Stimulated activated CD8-positive, alpha-beta memory T cell treated with anti-CD3 and anti-CD28 coated beads, Interleukin-7, amount 100 ng/mL, for 4 hours (primary cell): ENCODE results near the gene OR14I1.

Experiments used
- DNase-seq, 2 donors: peaks; one replicate each; pipeline ENCODE4 v3.0.0-alpha.2; 2020; ENCODE audit warnings: low read depth in 2 of 2

The OR14I1 gene

DNA sequence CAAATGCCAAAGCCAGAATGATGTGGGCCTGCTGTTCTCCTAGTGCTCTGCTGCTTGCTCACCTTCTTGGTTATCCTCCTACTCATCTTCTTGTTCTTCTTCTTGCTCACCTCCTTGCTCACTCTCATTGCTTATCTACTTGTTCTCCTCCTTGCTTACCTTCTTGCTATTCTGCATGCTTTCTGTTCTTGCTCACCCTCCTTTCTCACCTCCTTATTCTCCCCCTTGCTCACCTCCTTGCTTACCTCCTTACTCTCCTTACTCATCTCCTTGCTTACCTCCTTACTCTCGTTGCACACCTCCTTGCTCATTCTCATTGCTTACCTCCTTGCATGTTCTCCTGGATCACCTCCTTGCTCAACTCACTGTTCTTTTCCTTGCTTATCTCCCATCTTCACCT lies at the start of gene OR14I1:
Gene OR14I1, minus strand, starts transcription at position 53 of the 400 bp plus-strand sequence.
- DNase-seq: no peak

DNA sequence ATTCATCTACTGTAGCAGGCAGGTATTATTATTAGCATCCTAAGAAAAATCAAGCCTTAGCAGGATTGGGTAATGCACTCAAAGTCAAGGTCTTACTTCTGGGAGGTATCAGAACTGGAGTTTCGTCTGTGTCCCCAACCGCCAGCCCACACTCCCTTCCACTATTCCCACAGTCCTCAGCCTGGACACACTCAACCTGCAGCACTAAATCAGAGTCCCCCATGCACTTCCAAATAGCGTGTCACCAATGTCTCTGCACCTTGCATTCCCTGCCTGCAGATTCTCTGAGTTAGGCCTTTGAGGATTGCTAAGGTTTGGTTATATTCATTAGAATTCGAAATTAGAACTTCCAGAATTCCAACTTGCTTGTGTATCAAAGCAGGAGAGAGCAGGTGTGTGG lies 49.1 kb upstream of the OR14I1 start:
- no peak for DNase-seq

DNA sequence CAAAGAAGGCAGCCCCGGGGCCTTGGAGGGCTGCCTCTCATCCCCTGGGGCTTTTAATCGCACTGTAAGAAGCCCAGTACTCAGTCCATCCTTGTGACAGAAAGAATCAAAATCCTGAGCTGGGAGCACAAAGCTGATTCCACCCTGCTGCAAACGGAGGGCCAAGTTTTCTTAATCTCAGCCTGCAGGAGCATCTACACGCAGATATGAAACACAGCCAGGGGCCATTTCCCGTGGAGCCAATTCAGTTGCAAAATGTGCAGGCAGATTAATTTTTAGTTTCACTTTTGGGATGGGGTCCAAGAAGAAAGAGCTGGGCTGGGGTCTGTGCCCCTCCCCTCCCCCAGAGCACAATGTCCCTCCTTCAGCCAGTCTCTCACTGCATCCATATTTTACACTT lies 48.6 kb upstream of the OR14I1 start:
- no peak for DNase-seq

DNA sequence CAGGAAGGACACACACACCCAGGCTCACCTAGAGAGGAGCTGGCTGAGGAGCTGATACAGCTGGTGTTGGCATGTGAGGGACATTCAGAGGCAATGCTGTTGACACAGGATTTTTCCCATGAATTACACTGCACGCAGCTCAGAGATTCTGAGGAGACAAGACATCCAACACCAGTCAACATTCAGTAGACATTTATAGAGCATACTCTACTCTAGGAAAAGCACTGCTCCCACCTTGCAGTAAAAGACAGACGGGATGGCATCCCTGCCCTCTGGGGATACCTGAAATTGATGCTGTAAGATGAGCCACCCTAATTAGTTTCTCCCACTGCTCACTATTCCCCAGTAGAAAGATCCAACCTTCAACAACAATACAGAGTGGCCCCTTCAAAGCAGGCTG lies 47.9 kb upstream of the OR14I1 start:
- no peak for DNase-seq

DNA sequence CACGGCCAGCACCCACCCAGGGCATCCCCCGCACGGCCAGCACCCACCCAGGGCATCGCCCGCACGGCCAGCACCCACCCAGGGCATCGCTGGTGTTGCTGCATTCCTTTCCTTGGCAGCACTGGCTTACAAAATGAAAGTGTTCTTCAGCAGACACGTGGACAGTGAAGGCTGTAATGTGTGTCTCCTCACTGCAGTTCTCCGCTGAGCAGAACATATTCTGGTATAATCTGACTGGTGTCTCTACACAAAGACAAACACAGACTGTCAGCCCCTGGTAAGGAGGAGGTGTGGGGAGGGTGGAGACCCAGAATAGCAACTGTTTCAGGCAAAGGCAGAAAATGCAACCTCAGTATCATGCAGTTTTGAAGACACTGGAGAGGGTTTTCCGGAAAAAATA lies 45.6 kb upstream of the OR14I1 start:
- DNase-seq: no peak

DNA sequence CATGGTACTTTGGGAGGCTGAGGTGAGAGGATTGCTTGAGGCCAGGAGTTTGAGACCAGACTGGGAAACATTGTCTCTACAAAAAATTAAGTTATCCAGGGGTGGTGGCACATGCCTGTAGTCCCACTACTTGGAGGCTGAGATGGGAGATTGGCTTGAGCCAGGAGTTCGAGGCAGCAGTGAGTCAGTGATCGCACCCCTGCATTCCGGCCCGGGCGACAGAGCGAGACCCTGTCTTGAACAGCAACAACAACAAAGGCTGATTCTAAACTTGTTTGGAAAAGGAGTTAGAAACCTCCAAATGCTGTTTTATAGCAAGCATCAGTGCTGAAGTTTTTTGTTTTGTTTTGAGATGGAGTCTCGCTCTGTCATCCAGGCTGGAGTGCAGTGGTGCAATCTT lies 38.3 kb upstream of the OR14I1 start:
- no peak for DNase-seq

DNA sequence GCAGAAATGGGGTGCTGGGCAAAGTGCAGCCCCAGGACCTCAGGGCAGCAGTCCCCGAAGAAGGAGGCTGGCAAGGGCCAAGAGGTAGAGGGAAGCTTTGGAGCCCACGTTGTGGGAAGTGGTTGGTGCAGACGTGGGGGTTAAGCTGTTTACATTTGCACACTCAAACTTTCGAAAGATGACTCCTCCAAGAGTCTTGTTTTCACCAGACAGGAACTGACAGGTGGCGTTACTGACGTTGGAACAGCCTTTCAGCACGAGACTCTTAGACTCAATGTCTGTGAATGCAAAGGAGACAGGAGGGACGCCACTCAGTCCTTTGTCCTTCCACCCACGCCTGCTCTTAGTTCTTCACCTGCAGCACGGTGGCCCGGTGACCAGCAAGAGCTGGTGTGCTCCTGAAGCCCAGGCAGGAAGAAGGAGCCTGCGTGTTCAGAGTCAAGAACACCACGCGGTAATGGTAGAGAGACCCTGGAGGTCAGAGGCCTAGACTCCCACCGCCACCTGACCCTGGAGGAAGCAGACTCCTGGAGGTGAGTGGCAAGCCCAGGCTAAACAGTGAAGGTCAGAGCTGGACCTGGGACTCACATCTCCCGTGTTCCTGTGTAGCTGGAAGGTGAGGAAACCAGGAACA lies 37.1 kb upstream of the OR14I1 start:
- no peak for DNase-seq

DNA sequence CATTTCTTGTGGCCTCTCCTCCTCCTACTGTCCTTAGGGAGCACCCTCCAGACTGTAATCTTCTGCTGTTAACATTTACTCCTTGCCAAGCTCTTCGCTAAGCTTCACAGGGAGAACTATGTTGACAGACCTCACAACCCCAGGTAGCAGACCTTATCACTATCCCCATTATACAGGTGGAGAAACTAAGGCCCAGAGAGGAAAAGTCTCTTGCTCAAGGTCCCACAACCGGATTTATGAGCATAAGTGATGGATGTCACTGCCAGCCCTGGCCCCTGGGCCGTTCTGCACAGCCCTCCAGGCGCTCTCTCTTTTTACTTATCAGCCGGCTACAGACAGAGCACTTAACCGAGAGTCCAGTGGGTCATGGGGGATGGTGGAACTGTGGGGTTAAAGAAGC lies 34.9 kb upstream of the OR14I1 start:
- DNase-seq: no peak

DNA sequence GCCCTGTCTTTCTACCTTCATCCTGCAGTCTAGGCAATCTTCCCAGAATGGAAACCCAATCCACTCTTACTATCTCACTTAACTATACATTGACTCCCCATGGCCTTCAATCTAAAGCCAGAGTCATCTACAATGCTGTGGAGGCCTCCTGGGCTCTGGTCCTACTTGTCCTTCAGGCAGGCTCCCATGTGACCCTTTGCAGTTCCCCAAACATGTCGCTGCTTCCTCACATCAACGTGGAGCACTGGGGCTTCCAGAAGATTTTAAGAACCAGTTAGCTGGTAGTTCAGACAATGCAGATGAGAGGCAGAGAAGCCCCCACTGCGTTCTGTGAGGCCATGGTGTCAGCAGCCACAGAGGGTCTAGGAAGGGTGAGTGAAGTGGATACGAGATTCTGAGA lies 34.4 kb upstream of the OR14I1 start:
- no peak for DNase-seq

DNA sequence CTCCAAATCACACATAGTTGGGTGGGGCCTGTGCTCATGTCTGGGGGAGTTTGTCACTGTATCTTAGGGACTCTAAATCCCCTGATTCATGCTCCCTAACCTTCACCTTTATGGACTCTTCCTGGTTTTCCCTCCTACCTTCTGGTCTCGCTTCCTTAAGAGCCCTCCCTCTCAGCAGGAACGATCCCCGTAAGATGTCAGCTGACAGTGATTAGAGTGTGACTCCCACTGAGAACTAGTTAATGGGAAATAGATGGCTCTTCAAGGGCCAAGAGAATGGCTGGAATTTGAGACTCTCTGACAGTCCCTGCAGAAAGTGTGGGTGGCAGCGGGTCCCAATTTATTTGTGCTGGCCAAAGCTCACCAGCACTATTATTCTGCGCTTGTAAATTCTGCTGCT lies 31.0 kb upstream of the OR14I1 start:
- no peak for DNase-seq

DNA sequence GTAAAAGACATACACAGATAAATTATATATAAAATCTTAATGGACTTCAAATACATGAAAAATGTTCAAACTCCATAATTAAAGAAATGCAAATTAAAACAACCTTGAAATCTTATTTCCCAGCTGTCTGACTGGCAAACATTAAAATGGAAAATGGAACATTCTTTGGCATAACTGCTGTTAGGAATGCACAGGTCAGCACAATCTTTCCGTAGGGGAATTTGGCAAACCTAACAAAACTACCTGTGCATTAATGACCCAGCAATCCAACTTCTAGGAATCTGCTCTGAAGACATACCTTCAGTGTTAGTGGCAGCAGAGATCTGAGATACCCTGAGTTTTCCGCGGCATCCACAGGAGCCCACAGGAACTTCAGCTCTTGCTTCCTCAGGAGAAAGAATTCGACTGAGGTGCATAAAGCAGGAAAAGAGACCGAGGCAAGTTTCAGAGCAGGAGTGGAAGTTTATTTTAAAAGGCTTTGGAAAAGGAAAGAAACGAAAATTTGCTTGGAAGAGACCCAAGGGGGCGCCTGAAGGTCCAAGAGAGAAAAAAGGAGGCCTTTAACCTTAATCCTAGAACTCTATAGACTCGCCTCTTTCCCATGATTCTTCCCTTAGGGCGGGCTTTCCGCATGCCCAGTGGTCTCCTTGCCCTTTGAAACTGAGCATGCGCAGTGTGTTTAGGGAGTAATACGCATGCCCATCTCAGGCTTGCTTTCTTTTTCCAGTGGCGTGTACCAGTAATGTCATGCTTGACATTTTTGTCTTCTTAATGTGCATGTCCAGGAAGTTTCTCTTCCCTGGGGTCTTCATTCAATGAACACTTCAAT lies 28.2 kb upstream of the OR14I1 start:
- DNase-seq: no peak

DNA sequence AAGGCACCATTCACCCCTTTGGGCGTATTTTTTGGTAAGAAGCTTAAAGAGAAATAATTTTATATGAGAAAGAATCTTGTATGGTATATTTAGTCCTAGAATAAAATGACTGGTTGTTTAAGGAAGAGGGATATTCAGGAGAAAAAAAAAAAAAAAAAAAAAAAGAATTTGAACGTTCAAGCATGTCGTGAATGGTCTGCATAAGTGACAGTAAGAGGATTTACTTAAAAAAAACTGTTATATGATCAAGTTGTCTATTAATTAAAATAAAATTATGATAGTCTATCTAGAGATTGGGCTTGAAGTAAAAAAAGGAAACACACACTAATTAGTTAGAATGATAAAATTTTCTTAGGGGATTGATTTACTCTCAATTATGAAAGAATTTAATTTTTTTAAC lies 11.7 kb upstream of the OR14I1 start:
- no peak for DNase-seq

DNA sequence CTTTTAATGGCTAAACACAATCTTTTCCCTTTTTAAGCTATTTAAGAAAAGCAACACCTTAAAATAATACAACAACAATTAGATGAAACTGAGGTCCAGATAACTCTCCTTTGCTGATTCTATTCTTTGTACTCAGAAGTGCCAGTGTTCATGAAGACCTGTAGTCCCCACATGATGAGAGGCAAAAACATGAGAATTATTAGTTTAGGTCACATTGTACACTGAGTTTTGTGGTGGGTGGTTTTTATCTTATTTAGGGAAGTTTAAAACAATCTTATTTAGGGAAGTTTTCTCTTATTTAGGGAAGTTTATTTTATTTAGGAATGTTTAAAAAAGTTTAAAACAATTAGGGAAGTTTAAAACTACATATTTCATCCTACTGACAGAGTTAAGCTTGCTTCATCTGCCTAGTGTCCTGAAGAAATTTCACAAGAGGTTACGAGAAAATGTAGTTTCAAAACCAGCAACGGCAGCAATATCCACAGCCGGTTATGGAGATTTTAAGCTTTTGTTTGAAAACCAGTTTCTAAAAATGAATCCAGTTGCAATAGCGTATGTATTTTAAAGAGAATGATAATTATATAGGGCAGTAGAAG lies 7.8 kb upstream of the OR14I1 start:
- DNase-seq: no peak

DNA sequence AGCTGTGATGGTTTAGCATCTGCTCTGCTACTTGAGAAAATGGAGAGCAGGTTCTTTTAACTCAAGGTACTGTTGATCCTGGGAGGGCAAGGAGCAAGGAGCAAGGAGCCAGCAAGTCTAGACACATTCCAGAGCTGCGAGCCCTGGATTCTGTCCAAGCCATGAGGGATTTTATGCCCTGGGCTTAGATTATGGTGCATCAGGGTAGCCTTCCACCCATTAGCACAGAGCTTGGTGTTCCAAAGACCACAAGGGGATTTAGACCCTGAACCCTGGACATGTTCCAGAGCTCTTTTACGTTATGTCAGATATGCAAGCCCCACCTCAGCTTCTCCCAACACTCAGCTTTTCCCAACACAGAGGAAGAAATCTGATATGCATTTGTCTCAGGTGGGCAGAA lies 2.0 kb upstream of the OR14I1 start:
- no peak for DNase-seq

DNA sequence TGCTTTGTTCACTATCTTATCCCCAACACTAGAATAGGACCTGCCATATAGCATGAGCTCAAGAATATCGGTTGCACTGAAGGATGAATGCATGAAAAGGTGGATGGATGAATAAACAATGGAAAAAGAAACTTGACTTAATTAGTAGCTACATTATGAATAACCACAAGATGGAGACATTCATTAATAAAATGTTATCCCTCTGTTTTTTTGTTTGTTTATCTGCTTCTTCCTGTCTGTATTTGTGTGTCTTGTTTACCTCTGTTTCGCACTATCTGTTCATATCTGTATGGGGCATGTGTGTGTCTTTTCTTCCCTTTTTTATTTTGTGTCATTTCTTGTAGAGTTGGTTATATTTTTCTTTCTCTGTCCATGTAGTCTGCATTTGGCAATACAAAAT lies 1.1 kb upstream of the OR14I1 start:
- DNase-seq: no peak

DNA sequence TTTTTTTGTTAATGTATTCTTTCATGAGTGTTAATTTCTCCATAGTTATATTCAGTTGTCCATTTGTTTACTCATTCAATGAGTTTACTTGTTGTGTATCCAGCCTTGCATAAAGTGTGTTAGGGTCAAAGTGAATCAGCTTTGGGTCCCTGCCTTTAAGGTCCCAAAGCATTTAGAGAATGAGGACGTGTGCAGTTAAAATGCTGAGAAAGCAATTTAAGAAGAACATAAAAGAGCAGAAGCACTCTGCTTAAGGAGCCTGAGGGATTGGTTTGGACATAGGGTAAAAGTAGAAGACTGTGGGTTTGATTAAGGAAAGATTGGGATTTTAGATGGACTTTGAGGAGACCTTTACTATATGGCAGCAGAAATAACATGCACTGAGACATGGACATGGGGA lies 3.5 kb downstream of the OR14I1 start:
- no peak for DNase-seq

DNA sequence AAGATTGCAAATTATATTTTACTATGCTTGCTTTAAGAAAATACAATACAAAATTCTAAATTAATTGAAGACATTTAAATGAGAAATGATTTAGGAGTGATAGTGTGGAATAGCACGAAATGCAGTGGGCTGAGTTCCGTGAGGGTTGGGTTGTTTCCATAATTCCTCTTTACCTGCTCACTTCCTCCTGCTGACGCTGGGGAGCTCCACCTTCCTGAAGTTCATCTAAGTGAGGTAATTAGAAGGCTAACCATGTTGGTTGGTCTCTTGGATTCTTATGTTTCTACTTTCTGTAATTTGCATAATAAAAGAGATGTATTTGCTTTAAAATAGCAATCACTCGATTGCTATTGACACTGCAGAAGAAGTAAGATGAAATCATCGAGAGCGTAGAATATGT lies 4.7 kb downstream of the OR14I1 start:
- no peak for DNase-seq

DNA sequence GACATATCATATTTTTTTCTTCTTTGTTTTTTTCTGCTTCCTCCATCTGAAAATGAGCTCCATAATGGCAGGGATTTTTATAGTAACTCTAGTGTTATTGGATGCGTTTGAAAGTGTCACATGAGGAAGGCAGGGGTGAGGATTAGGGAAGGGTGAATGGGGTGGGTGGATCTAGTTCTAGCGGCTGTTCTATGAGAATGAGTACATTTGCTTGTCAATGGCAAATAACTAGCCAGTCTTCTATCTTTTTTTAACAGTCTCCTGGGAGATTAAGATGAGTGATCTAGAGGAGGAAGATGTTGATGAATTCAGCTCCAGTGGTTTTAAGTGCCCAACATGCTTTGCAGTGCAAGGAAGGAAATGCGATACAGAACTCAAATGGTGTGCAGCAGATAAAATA lies 5.8 kb downstream of the OR14I1 start:
- DNase-seq: no peak

DNA sequence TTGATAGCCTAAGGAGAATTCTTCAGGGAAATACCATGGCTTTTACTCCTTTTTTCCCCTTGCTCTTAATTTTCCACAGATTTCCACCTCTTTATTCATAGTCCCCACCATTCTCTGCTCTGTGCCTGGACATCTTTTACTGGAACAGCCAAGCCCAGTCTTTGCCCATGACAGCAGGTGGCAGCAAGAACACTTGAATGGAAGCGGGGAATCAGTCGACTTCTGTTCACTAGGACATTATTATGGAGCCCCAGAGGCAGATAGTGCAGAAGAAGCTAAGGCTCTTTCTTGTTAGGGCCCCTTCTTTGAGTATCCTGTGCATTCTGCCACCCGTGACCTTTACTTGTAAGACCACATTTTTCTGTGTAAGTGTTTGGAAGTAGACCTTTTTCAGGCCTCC lies 6.3 kb downstream of the OR14I1 start:
- DNase-seq: no peak

DNA sequence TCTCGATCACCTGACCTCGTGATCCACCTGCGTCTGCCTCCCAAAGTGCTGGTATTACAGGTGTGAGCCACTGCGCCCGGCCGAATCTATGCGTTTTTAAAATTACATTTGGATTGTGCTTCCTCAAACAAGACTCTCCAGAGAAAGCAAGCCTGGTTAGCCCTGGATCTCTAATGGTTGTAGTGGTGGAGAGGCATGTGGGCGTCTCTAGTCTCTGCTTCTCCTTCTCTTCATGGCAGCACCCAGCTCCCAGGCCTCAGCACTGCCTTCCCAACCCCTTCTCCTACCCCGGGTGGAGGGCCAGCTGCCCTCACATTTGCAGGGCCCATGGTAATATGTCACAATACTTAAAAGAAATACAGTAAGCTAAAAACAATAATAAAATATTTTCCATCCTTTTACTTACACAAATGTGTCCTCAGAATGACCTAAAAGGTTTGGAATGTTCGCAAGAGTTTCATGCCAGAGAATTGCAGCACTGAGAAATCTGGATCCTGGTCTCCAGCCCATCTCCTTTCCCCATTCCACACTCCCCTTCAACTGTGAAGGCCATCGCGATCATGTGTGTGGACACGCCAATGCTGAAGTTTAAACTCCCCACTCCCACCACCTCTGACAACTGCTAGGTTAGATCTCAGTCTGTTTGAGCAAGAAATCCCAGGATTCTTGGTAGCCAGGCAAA lies 7.0 kb downstream of the OR14I1 start:
- no peak for DNase-seq

DNA sequence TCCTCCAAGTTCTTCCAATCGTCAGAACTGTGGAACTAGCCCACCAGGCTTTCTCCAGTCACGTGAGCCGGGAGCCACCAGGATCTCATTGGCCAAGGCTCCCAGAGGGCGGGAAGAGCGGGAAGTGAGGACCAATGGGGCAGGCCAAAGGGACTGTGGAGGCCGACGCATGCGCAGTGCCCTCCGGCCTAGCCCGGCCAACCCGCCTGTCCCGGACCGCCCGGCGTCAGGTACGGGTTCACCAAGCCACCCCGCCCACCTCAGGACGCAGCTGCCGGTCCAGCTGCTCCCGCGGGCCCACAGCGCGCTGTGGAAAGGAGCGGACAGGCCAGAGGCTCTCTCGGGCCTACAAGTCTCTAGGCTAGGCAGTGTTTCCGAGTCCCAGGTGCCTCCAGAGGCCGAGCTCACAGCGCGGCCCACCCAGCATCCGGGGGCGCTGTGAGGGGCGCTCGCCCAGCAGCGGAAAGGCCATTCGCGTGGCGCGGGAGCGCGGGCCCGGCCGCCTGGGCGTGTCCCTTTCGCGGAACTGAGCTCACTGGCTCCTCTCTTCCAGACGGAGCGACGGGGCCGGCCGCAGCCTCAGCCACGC lies 10.9 kb downstream of the OR14I1 start:
- no peak for DNase-seq
